PC-9 (cell line): Measurements from ENCODE around the gene LRRC32. TPM values are rescaled to one million over a fixed set of nuclear protein-coding genes. Genes with fewer than 3 reads are reported as not detected.

Experiments used
- BruUV-seq: library from RNA; stranded (reverse); fragments of 400-500 nt; replicated peaks from 2 replicates; lab custom pipeline; 2021; lab: Mats Ljungman, UMichigan
- CTCF ChIA-PET: fragments of 300-600 bp; sonication (Branson Sonifier 250); formaldehyde crosslinking; loops from one replicate; lab custom pipeline; 2022; ENCODE audit warnings: antibody characterized with exemption; lab: Charles Lee
- POLR2A ChIA-PET: fragments of 300-600 bp; sonication (Branson Sonifier 250); formaldehyde crosslinking; loops from one replicate; lab custom pipeline; 2022; ENCODE audit warnings: antibody characterized with exemption; ENCODE audit not compliant: unreplicated experiment; lab: Charles Lee
- DNase-seq, 2 experiments: peaks; one replicate each; pipeline versions ENCODE4 v3.0.0 to v3.0.0-alpha.2; 2015 to 2022; ENCODE audit warnings: mixed read lengths in 1 of 2
- H2AFZ ChIP-seq: fragments of 200-600 bp; sonication (generic); 2 replicates; pipeline ENCODE4 v1.8.1; 2017; ENCODE audit warnings: antibody characterized with exemption
- H3F3A ChIP-seq: fragments of 200-600 bp; sonication (generic); 2 replicates; pipeline ENCODE4 v1.8.1; 2017; ENCODE audit warnings: antibody characterized with exemption, mild to moderate bottlenecking, low read depth; ENCODE audit not compliant: insufficient read depth
- H3K27ac ChIP-seq: fragments of 200-600 bp; sonication (generic); 2 replicates; pipeline ENCODE4 v1.6.1; 2016; ENCODE audit warnings: mixed run types
- H3K27me3 ChIP-seq: fragments of 200-600 bp; sonication (generic); 2 replicates; pipeline ENCODE4 v1.6.1; 2016; ENCODE audit warnings: low read depth, mixed run types; ENCODE audit not compliant: insufficient read depth
- H3K36me3 ChIP-seq: fragments of 200-600 bp; sonication (generic); 2 replicates; pipeline ENCODE4 v1.6.1; 2016; ENCODE audit warnings: low read depth, mixed run types
- H3K4me1 ChIP-seq: fragments of 200-600 bp; sonication (generic); replicated peaks from 2 replicates; pipeline ENCODE4 v1.6.1; 2016; ENCODE audit warnings: mixed run types; ENCODE audit not compliant: insufficient read depth
- H3K4me2 ChIP-seq: fragments of 200-600 bp; sonication (generic); 2 replicates; pipeline ENCODE4 v1.6.1; 2017; ENCODE audit warnings: mixed run types
- H3K4me3 ChIP-seq: fragments of 200-600 bp; sonication (generic); 2 replicates; pipeline ENCODE4 v1.6.1; 2016; ENCODE audit warnings: mixed run types
- H3K79me2 ChIP-seq: fragments of 200-600 bp; sonication (generic); 2 replicates; pipeline ENCODE4 v1.6.1; 2017; ENCODE audit warnings: low read depth, mixed run types
- H3K9me2 ChIP-seq: fragments of 200-600 bp; sonication (generic); 2 replicates; pipeline ENCODE4 v1.8.1; 2017; ENCODE audit warnings: mild to moderate bottlenecking; ENCODE audit not compliant: insufficient read depth
- H3K9me3 ChIP-seq: fragments of 200-600 bp; sonication (generic); 2 replicates; pipeline ENCODE4 v1.8.1; 2016; ENCODE audit warnings: low read depth; ENCODE audit not compliant: insufficient read depth
- H4K20me1 ChIP-seq: fragments of 200-600 bp; sonication (generic); 2 replicates; pipeline ENCODE4 v1.8.1; 2017; ENCODE audit not compliant: insufficient read depth
- CTCF ChIP-seq: fragments of 200-600 bp; sonication (generic); conservative IDR thresholded peaks from 2 replicates; pipeline ENCODE4 v1.6.1; 2017; ENCODE audit warnings: mixed run types, antibody characterized with exemption, mild to moderate bottlenecking, moderate library complexity
- EZH2 ChIP-seq: fragments of 200-600 bp; sonication (generic); IDR thresholded peaks from 2 replicates; pipeline ENCODE4 v1.8.0; 2017; ENCODE audit warnings: antibody characterized with exemption, low read depth
- intact Hi-C: fragments of 100-400 bp; cut with micrococcal nuclease; formaldehyde crosslinking; loops from one replicate; pipeline ENCODE4 v1.10.0; 2022; ENCODE audit not compliant: unreplicated experiment
- total RNA-seq: library from RNA; stranded (reverse); gene quantifications from 2 replicates; pipeline ENCODE4 v1.2.3, GENCODE V29; 2021

The LRRC32 gene
- total RNA-seq, 1 experiment from 2014 or later, result not detected

DNA sequence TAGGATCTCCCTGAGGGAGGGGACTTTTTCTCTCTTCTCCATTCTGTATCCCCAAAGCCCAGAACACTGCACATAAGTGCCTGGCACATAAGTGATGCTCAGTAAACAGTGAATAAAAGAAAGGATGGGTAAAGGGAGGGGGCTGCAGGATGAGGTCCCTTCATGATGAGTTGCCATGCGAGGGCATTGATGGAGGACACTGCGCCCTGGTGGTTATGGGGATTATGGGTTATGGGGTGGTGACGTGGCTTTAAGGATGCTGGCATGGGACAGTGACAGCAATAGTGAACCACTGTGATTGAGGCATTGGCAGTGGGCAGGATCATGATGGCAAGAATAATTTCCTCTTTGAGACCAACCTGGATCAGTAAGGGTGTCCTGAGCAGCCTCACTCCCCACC is 43.9 kb upstream of the LRRC32 start:
- intact Hi-C loops, result no loop called here

DNA sequence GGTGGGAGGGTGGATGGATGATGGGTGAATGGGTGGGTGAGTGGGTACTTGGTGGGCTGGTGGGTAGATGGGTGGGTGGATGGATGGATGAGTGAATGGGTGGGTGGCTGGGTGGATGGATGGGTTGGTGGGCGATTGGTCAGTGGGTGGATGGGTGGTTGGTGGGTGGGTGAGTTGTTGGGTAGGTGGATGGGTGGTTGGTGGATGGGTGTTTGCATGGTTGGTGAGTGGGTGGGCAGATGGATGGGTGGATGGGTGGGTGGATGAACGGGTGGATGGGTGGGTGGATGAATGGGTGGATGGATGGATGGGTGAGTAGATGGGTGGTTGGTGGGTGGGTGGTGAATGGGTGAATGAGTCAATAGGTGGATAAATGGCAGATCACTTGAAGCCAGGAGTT is 43.0 kb upstream of the LRRC32 start:
- intact Hi-C loops, result no loop called here
- TF ChIP-seq EZH2 (no peak), CTCF (no peak)
- H3K4me2 ChIP-seq, result no peak overlapping the region
- H3K27me3 ChIP-seq, result no peaks in the 10 kb centered on the region
- no peaks in the 10 kb centered on the region for H3K9me2 ChIP-seq
- no peaks in the 10 kb centered on the region for H3K79me2 ChIP-seq
- ChIA-PET CTCF (interaction anchor here (0.5 to 0.7 kb wide), 4 partner anchors 38 to 694 kb away, joined by 3 to 6 read pairs (median 4); no protein-coding TSS in a partner anchor), POLR2A (no interaction called here)
- H3K4me3 ChIP-seq, result no peak overlapping the region
- no peaks in the 10 kb centered on the region for H4K20me1 ChIP-seq
- peaks cover 7% of the 10 kb centered on the region for H3F3A ChIP-seq
- no peaks in the 10 kb centered on the region for H3K36me3 ChIP-seq
- no peak overlapping the region for H2AFZ ChIP-seq
- BruUV-seq, result no TSS peak
- H3K4me1 ChIP-seq, result no peaks in the 10 kb centered on the region
- no peak overlapping the region for H3K27ac ChIP-seq
- no peak for DNase-seq
- H3K9me3 ChIP-seq, result no peaks in the 10 kb centered on the region

More for the DNA sequence above, 43.9 kb upstream of the LRRC32 start:
- Histone ChIP-seq H3K4me2 (no peak overlapping the region), H3K9me2 (no peaks in the 10 kb centered on the region), H3K36me3 (no peaks in the 10 kb centered on the region), H3K27me3 (no peaks in the 10 kb centered on the region), H3F3A (peaks cover 7% of the 10 kb centered on the region), H4K20me1 (no peaks in the 10 kb centered on the region), H2AFZ (no peak overlapping the region), H3K9me3 (no peaks in the 10 kb centered on the region), H3K27ac (no peak overlapping the region), H3K4me3 (no peak overlapping the region), H3K4me1 (no peaks in the 10 kb centered on the region), H3K79me2 (no peaks in the 10 kb centered on the region)
- ChIA-PET CTCF (no interaction called here), POLR2A (no interaction called here)
- no peak for DNase-seq
- no peak for TF ChIP-seq CTCF
- no peak for TF ChIP-seq EZH2
- BruUV-seq, result no TSS peak

GRCh38 chr11:76712125-76712524 is 41.6 kb upstream of the LRRC32 start:
- Histone ChIP-seq H2AFZ (no peak overlapping the region), H3K36me3 (no peaks in the 10 kb centered on the region), H3K27ac (no peak overlapping the region), H3F3A (no peaks in the 10 kb centered on the region), H3K4me3 (no peak overlapping the region), H3K79me2 (no peaks in the 10 kb centered on the region), H3K9me3 (no peaks in the 10 kb centered on the region), H3K27me3 (no peaks in the 10 kb centered on the region), H4K20me1 (no peaks in the 10 kb centered on the region), H3K4me2 (no peak overlapping the region), H3K4me1 (no peaks in the 10 kb centered on the region), H3K9me2 (no peaks in the 10 kb centered on the region)
- ChIA-PET CTCF (no interaction called here), POLR2A (no interaction called here)
- intact Hi-C loops, result no loop called here
- DNase-seq, result no peak
- TF ChIP-seq CTCF (no peak), EZH2 (no peak)
- no TSS peak for BruUV-seq
